Frontal cortex (tissue), 4 donors: ENCODE results near the gene TMEM185A. TPM values are rescaled to one million over a fixed set of nuclear protein-coding genes. Genes with fewer than 3 reads are reported as not detected.
"Not testable (repeated sequence)": the region's sequence is repeated elsewhere in the genome, so short reads cannot be mapped to it uniquely, and the experiment has no call there.

Experiments used
- DNase-seq, 2 donors: peaks; one replicate each; pipeline ENCODE4 v3.0.0; 2012; ENCODE audit warnings: low spot score in 2 of 2
- FAIRE-seq: peaks from 2 replicates; lab custom pipeline; 2012; peaks lifted over from hg19 to GRCh38; lab: Jason Lieb, UNC
- total RNA-seq: library from RNA; depleted of rRNA; stranded (reverse); fragments of >200 nt; gene quantifications from one replicate; pipeline ENCODE4 v1.2.3, GENCODE V29; 2014
- donor health status: control.
- donor health status: control.
- donor health status: control.

Gene TMEM185A
- 42.4 TPM for total RNA-seq

DNA sequence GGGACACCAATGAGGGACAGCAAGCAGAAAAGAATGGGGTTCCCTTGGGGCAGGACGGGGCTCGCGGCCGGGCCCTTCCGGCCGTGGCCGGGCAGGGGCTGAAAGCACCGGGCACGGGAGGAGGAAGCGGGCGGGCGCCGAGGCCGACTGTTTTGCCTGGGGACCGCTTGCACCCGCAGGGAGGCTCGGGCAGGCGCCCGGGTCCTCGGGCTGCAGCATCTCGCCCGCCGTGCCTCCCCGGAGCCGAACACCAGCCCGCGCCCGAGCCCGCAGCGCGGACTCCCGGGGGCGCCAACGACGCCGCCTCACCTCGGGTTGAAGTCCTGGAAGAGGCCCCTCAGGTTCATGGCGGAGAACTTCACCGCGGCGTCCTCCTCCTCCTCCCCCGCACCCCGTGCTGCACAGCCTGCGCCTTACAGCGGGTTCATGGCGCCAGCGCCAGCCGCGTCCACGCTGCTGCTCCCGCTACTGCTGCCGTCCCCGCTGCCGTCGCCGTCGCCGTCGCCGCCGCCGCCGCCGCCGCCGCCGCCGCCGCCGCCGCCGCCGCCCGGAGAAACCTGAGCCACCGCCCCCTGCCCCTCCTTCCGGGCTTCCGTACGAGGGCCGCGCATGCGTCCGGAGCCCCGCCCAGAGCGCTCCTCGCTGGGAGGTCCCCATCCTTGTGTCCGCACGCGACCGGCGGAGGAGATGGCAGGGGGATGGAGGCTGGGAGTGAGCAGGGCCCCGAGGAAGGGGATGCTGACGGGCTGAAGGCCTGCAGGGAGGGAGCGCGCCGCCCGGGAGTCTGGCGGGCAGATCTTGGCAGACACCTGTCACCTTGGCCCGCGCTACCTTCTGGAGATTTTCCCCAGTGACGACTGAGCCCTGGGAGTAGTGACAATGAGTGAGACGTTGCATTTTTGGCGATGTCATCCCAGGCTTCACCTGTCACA lies at the start of gene TMEM185A:
TSS of gene TMEM185A (minus strand) at position 559 of the 932 bp plus-strand sequence. CDS start at position 347, 212 bp downstream.
- FAIRE-seq: no peak
- peak; percentile 56 for DNase-seq

DNA sequence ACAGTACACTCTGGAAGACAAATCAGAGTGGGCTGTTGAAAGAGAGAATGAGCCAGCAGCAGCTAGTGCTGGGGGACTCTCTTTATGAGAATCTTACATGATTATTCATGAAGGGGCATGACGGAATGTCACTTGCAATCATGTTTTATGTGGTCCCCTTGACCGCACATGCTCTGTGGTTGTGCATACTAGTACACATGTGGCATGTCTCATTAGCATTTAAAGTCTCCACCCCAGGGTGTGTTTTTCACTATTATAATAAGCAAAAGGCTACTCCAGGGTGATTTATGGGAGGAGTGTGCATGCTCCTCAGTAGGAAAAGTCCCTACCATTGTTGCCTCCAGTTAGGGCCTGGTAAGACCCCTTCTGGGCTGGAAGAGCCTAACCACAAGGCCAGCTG lies 49.6 kb upstream of the TMEM185A start:
- no peak for DNase-seq
- FAIRE-seq: no peak

GRCh38 chrX:149679164-149679678 lies 47.6 kb upstream of the TMEM185A start:
- not testable (repeated sequence) for DNase-seq, FAIRE-seq

DNA sequence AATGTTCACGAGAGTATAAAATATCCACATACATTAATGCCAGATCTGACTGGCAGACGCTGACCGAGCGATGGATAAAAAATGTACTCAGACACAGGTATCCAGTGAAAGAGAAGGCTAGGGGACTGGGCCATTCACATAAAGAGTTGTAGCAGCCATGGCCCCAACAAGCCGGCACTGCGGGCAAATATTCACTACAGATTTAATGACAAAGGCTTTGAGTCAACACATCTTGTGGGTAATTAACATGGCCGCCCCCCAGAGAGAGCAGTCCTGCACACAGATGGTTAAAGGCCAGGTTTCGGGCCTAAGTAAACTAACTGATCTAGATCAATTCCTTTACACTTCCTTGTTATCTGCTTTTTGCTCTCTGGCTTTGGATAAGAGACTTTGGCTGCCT lies 44.0 kb upstream of the TMEM185A start:
- FAIRE-seq: not testable (repeated sequence)

GRCh38 chrX:149675088-149675487 lies 43.5 kb upstream of the TMEM185A start:
- FAIRE-seq, DNase-seq: not testable (repeated sequence)

More for the DNA sequence above, 44.0 kb upstream of the TMEM185A start:
- DNase-seq: not testable (repeated sequence)

DNA sequence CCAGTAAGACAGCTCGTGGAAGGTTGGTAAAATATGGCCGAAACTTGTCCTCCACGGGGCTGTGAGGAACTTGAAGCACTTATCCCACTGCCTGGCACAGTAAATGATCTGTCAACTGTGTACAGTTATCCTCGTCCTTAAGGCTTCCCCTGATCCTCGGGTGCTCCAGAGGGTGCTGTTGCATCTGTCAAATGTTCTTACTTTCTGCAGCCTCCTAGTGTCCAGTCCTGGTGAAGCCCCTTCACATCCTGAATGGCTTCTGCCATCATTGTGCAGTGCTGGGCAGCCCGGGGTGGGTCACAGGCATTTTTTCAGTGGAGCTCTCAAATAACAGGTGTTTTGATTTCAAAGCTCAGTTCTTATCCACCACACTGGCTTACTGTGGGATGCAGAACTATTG lies 29.0 kb upstream of the TMEM185A start:
- FAIRE-seq, DNase-seq: not testable (repeated sequence)

DNA sequence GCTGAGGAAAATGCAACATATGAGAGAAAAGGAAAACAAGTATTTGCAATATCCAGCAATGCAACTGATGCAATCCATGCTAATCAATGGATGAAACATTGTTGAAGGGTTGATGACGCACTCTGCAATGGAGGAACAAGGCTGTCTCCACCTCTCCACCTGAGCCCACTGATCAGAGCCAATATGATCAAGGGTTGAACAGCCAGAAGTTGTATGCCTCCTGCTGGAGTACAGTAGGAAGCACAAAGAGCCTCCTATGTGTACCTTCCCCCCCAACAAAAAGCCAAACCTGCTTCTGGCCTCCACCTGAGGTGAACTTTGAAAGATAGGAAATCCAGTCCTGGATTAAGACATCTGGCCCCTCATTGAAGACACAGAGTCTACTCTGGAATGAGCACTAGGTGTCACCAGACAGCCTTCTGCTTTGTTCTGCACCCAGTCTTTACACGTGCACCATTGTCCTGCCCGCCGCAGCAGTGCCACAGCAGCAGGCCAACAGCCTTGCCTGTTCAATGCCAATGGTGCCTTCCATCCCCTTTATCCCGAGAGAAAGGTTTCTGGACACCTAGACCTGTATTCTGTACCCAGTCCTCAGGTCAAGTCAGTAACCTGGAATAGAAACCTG lies 24.8 kb upstream of the TMEM185A start:
- not testable (repeated sequence) for FAIRE-seq, DNase-seq

- DNase-seq (no peak), FAIRE-seq (no peak)
Measured at GRCh38 chrX:149652232-149652981, 20.8 kb upstream of the TMEM185A start.

DNA sequence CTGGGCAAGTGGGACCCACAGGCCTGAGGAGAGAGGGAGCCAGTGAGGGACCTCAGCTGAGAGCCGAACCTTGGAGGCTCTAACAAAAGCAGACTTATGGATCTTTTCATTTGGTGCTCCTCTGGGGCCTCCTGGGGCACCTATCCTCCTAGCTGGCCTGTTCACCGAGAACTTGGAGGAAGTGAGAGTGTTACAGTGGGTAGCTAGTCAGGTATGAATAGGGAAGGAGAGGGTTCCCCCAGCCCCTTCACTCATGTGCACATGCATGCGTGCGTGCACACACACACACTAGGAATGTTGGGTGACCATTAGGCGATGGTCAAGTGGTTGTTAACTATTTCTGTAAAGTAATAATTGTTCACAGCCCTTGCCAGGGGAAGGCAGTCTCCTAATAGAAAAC lies 18.6 kb upstream of the TMEM185A start:
- no peak for FAIRE-seq
- no peak for DNase-seq

DNA sequence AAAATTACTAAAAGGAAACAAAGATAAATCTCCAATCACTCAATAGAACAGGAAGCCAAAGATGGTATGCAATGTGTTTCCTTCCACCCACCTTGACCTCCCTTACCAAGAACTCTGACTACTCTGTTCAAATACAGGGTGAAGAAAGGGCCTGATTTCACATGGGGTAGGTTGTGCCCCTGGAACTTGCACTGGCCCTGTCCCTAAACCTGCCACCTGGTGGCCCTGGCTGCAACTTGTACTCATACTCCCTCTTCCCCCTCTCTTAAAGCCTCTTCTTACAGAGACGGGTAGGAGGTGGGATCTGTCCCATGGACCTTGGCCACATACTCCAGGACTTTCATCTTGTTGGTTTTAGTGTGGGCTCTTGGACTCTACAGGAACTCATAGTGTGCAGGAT lies 17.3 kb upstream of the TMEM185A start:
- no peak for FAIRE-seq
- no peak for DNase-seq

DNA sequence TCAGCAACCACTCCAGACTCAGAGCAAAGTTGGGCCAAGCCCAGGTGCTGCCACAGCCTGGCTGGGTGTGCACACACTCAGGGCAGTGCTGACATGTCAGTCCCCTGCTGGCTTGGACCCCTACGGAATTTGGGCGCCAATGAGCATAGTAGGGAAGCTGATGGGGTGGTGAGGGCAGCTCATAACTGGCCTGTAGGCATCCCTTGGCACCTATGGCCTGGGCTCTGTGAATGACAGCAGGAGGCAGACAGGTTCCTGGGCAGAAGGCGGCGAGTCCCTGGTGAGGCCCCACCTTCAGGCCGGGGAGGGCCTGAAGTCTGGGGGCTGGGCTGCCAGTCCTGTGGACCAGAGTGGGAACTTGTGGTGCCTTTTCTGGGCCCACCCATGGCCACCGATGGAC lies 15.9 kb upstream of the TMEM185A start:
- DNase-seq (no peak), FAIRE-seq (no peak)

- FAIRE-seq: no peak
Measured at GRCh38 chrX:149643496-149643895, 11.9 kb upstream of the TMEM185A start.

DNA sequence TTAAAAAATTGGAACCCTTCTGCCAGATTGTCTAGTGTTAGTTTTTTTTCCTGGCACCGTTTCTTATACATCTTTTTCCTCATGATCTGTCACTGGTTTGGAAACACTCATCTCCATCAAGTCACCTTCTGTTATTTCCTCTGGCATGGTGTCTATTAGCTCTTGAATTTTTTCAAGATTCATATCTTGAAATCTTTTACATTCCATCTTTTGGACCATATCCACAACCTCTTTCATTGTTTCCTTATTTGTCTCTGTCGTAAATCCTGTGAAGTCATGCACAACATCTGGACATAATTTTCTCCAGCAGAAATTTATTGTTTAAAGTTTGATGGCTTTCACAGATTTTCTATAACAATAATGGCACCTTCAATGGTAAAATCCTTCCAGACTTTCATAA lies 10.2 kb upstream of the TMEM185A start:
- DNase-seq: no peak
- no peak for FAIRE-seq

More at GRCh38 chrX:149643496-149643895, 11.9 kb upstream of the TMEM185A start:
- DNase-seq: no peak

- FAIRE-seq (no peak), DNase-seq (no peak)
Measured at GRCh38 chrX:149641432-149641831, 9.8 kb upstream of the TMEM185A start.

DNA sequence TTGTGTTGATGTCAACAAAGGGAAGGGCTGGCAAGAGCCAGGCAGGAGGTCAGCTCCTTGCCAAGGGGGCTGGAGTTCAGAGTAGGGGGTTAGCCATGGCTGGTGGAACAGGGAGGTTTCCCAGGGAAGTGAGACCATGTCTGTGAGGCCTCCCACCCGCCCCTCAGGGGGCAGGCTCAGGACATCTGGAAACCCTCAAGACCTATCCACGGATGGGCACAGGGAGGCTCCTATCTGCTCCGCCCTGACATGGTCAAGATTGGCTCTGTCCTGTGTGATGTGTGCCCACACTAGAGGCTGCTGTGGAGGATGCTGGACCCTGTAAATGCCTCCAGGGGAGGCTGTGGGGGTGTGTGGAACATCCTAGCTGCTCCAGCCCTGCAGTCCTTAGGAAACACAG lies 8.0 kb upstream of the TMEM185A start:
- DNase-seq (no peak), FAIRE-seq (no peak)

GRCh38 chrX:149638860-149639259 lies 7.3 kb upstream of the TMEM185A start:
- DNase-seq: no peak
- no peak for FAIRE-seq

DNA sequence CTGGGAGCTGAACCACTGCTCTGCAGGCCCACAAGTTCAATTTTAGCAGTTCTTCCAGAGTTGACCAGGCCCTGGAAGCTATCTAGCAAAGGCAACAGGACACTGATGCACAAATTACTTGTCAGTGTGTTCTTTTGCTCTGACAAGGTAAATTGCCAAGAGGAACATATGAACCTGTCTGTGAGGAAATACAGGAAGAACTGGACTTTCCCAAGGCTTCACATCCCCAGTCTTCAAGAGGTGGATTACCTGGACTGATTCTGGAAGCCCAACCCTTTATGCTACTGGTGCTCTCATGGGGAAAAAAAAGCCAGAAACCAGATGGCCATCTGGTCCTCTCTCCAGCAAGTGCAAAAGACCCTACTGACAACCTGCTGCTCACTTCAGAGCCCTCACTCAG lies 1.9 kb upstream of the TMEM185A start:
- no peak for DNase-seq

DNA sequence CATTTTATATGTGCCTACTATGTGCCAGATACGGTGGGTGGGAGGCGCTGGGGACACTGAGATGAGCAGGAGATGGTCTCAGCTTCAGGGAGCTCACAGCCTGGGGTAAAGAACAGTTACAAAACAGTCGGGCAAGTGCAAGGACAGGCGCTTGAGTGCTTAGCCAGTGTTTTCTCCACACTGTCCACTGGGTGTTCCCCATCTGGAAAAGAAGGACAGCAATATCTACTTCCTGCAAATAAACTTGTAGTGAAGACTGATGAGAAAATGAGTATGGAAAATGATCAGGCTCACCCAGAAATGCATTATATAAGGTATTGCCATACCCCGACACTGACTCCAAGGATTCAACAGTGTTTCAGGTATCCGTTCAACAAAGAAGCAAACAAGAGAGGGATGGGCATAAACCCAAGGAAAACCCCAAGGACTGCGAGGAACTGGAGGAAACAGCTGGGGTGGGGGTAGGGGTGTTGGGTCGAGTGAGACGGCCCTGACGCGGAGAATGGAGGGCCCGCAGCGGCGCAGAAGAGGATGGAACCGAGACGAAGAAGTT lies 835 bp downstream of the TMEM185A start:
- FAIRE-seq (no peak), DNase-seq (peak in 1 of 2 donors; percentile 14)

More for the DNA sequence above, 1.9 kb upstream of the TMEM185A start:
- FAIRE-seq: no peak

DNA sequence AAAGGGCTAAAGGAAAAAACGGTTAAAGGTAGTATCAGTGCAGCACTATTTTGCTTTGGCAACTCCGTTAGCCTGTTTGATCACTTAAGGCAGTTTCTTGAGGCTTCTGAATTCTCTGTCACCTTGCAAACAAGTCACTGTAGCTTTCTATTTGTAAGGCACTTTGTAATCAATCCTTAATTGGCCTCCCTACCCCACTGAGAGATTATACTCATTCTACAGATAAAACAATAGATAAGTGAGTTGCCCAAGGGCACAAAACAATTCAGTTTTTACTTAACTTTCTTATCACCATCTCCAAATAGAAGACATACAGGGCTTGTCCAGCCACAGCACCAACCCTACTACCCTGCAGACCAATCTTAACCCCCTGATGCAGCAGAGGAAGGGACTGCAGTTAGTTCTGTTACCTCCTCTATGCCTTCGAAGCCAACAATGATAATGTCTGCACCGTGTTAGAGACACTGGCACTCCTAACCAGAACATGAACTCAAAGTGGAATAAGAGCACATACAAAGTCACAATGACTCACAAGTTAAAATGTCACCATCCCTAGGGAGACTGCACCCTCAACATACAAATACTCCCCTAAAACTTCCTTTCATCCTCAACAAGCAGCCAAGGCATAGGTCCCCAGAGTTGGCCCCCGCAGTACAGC lies 1.7 kb downstream of the TMEM185A start:
- DNase-seq (no peak), FAIRE-seq (no peak)
